Stomach (tissue), 4 donors: ENCODE data around the gene PLEKHF1.
"Not testable (repeated sequence)": the region's sequence is repeated elsewhere in the genome, so short reads cannot be mapped to it uniquely, and the experiment has no call there.

Source experiments
- EP300 ChIP-seq: sonication (generic); formaldehyde crosslinking; IDR thresholded peaks from one replicate; pipeline ENCODE4 v1.6.1; 2017; ENCODE audit warnings: antibody characterized with exemption
- TF ChIP-seq, protein P1 (sequence below), 7 experiments: fragments of 450-650 bp in 4 of 7; fragments of 200-600 bp in 3 of 7; sonication (generic) in 3 of 7; IDR thresholded peaks; one replicate each; pipeline ENCODE4 v1.5.1; 2016 to 2019; ENCODE audit warnings: antibody characterized with exemption in 7 of 7, control low read depth in 2 of 7, mild to moderate bottlenecking in 1 of 7

DNA sequence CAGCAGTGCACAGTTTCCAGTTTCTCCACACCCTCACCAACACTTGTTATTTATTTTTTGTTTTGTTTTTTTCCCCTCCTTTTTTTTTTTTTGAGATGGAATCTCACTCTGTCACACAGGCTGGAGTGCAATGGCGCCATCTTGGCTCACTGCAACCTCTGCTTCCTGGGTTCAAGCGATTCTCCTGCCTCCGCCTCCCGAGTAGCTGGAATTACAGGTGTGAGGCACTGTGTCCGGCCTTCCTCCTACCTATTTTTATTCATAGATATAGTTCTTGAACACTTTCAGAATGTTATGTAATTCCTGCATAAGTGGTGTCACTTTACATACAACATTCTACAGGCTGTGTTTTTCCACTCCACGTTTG is 5.7 kb downstream of the PLEKHF1 start:
- TF ChIP-seq, protein P1, sequence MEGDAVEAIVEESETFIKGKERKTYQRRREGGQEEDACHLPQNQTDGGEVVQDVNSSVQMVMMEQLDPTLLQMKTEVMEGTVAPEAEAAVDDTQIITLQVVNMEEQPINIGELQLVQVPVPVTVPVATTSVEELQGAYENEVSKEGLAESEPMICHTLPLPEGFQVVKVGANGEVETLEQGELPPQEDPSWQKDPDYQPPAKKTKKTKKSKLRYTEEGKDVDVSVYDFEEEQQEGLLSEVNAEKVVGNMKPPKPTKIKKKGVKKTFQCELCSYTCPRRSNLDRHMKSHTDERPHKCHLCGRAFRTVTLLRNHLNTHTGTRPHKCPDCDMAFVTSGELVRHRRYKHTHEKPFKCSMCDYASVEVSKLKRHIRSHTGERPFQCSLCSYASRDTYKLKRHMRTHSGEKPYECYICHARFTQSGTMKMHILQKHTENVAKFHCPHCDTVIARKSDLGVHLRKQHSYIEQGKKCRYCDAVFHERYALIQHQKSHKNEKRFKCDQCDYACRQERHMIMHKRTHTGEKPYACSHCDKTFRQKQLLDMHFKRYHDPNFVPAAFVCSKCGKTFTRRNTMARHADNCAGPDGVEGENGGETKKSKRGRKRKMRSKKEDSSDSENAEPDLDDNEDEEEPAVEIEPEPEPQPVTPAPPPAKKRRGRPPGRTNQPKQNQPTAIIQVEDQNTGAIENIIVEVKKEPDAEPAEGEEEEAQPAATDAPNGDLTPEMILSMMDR (IDR thresholded peaks at IDR 0.05) = not testable (repeated sequence)
- TF ChIP-seq EP300 = not testable (repeated sequence)
